Endometrial microvascular endothelial cells (primary cell): ENCODE results near the gene BRINP2. TPM values are rescaled to one million over a fixed set of nuclear protein-coding genes. Genes with fewer than 3 reads are reported as not detected.

Experiments
- in situ Hi-C: cut with HindIII; loops from 2 replicates; pipeline ENCODE4 v1.10.0; 2017; ENCODE audit warnings: low sequenced_read_pairs, low pct_unique_long_range_greater_than_20kb; ENCODE audit errors: inconsistent ontology term
- total RNA-seq: library from RNA; depleted of rRNA; stranded (reverse); fragments of >200 nt; gene quantifications from one replicate; pipeline ENCODE4 v1.2.3, GENCODE V29; 2015; ENCODE audit errors: inconsistent ontology term

BRINP2 gene
- total RNA-seq, 1 donor from 2014 or later = 0.09 TPM

GRCh38 chr1:177162243-177162642 lies 8.5 kb upstream of the BRINP2 start:
- in situ Hi-C loops = no loop called here

GRCh38 chr1:177163844-177164379 lies 6.8 kb upstream of the BRINP2 start:
- in situ Hi-C loops = no loop called here

- in situ Hi-C loops = no loop called here
These were observed 6.2 kb upstream of the BRINP2 start, which contains the start of gene ASTN1 for GRCh38 chr1:177164380-177165068. ASTN1 (minus strand) TSS chr1:177164712; CDS start chr1:177164676, 36 bp downstream.

- in situ Hi-C loops = no loop called here
These were observed 5.7 kb upstream of the BRINP2 start for GRCh38 chr1:177165069-177165439.

GRCh38 chr1:177171536-177172123 lies 872 bp downstream of the BRINP2 start:
- in situ Hi-C loops = no loop called here

GRCh38 chr1:177172272-177172671 lies 1.5 kb downstream of the BRINP2 start:
- in situ Hi-C loops = no loop called here

- in situ Hi-C loops = no loop called here
These were observed 2.1 kb downstream of the BRINP2 start for GRCh38 chr1:177172866-177173265.

- in situ Hi-C loops = no loop called here
These were observed 3.2 kb downstream of the BRINP2 start for GRCh38 chr1:177173976-177174375.

- in situ Hi-C loops = no loop called here
These were observed 4.3 kb downstream of the BRINP2 start for GRCh38 chr1:177174921-177175634.

- in situ Hi-C loops = no loop called here
These were observed 10.5 kb downstream of the BRINP2 start for GRCh38 chr1:177181280-177181630.

GRCh38 chr1:177181631-177182291 lies 11.0 kb downstream of the BRINP2 start:
- in situ Hi-C loops = no loop called here

GRCh38 chr1:177183836-177184235 lies 13.1 kb downstream of the BRINP2 start:
- in situ Hi-C loops = no loop called here

GRCh38 chr1:177185209-177185608 lies 14.5 kb downstream of the BRINP2 start:
- in situ Hi-C loops = no loop called here

- in situ Hi-C loops = no loop called here
These were observed 15.9 kb downstream of the BRINP2 start for GRCh38 chr1:177186639-177187038.

GRCh38 chr1:177190308-177190970 lies 19.7 kb downstream of the BRINP2 start:
- in situ Hi-C loops = no loop called here

- in situ Hi-C loops = no loop called here
These were observed 27.5 kb downstream of the BRINP2 start for GRCh38 chr1:177198243-177198642.

GRCh38 chr1:177200290-177200689 lies 29.5 kb downstream of the BRINP2 start:
- in situ Hi-C loops = no loop called here

- in situ Hi-C loops = no loop called here
These were observed 36.1 kb downstream of the BRINP2 start for GRCh38 chr1:177206831-177207355.

GRCh38 chr1:177208920-177209319 lies 38.2 kb downstream of the BRINP2 start:
- in situ Hi-C loops = no loop called here
